IgD-negative memory B cell (primary cell): ENCODE results near the gene KDM4C. TPM values are rescaled to one million over a fixed set of nuclear protein-coding genes. Genes with fewer than 3 reads are reported as not detected.
"Not testable (repeated sequence)": the region's sequence is repeated elsewhere in the genome, so short reads cannot be mapped to it uniquely, and the experiment has no call there.

Source experiments
- H3K27ac Mint-ChIP-seq, 3 donors: one replicate each; pipeline ENCODE4 v1.8.0; 2020 to 2022; ENCODE audit warnings: mild to moderate bottlenecking in 3 of 3, mixed read lengths in 3 of 3, moderate library complexity in 1 of 3
- H3K27me3 Mint-ChIP-seq: one replicate; pipeline ENCODE4 v1.8.0; 2021; ENCODE audit warnings: mixed read lengths
- H3K36me3 Mint-ChIP-seq: one replicate; pipeline ENCODE4 v1.8.0; 2020; ENCODE audit warnings: mild to moderate bottlenecking, mixed read lengths
- H3K4me1 Mint-ChIP-seq, 3 donors: one replicate each; pipeline ENCODE4 v1.8.0; 2020 to 2022; ENCODE audit warnings: mixed read lengths in 3 of 3, mild to moderate bottlenecking in 1 of 3
- H3K4me3 Mint-ChIP-seq, 4 donors: one replicate each; pipeline ENCODE4 v1.8.0; 2020 to 2022; ENCODE audit warnings: mild to moderate bottlenecking in 4 of 4, mixed read lengths in 4 of 4, moderate library complexity in 3 of 4
- H3K9me3 Mint-ChIP-seq, 3 donors: one replicate each; pipeline ENCODE4 v1.8.0; 2020 to 2021; ENCODE audit warnings: mixed read lengths in 3 of 3, mild to moderate bottlenecking in 1 of 3
- polyA plus RNA-seq: library from polyadenylated mRNA; unstranded; fragments of 300-500 nt; fragmentation: Illumina TruSeq; gene quantifications from one replicate; pipeline ENCODE4 v1.2.3, GENCODE V29; 2021

KDM4C gene
- polyA plus RNA-seq, 1 donor from 2014 or later = 31.6 TPM

- Mint-ChIP-seq H3K27me3 (no peaks in the 10 kb centered on the region), H3K36me3 (peaks cover 8% of the 10 kb centered on the region), H3K9me3 (no peaks in the 10 kb centered on the region), H3K27ac (no peak overlapping the region), H3K4me1 (peaks cover 5 to 19% (median 12%) of the 10 kb centered on the region in 3 donors), H3K4me3 (no peak overlapping the region)
These were observed 186.3 kb downstream of the KDM4C start for GRCh38 chr9:6944093-6944551.

GRCh38 chr9:6944896-6945295 is 187.1 kb downstream of the KDM4C start:
- no peak overlapping the region for H3K27ac Mint-ChIP-seq
- peaks cover 5 to 19% (median 12%) of the 10 kb centered on the region in 3 donors for H3K4me1 Mint-ChIP-seq
- H3K36me3 Mint-ChIP-seq = peaks cover 8% of the 10 kb centered on the region
- H3K4me3 Mint-ChIP-seq = no peak overlapping the region
- H3K9me3 Mint-ChIP-seq = no peaks in the 10 kb centered on the region
- H3K27me3 Mint-ChIP-seq = no peaks in the 10 kb centered on the region

GRCh38 chr9:6945816-6946215 is 188.0 kb downstream of the KDM4C start:
- Mint-ChIP-seq H3K27ac (no peak overlapping the region), H3K36me3 (peaks cover 4% of the 10 kb centered on the region), H3K4me3 (no peak overlapping the region), H3K27me3 (no peaks in the 10 kb centered on the region), H3K4me1 (peaks cover 8 to 26% (median 14%) of the 10 kb centered on the region in 3 donors), H3K9me3 (no peaks in the 10 kb centered on the region)

- Mint-ChIP-seq H3K27ac (no peak overlapping the region), H3K36me3 (peaks cover 4% of the 10 kb centered on the region), H3K4me1 (peaks cover 10 to 24% (median 17%) of the 10 kb centered on the region in 3 donors), H3K4me3 (no peak overlapping the region), H3K9me3 (no peaks in the 10 kb centered on the region), H3K27me3 (no peaks in the 10 kb centered on the region)
These were observed 188.9 kb downstream of the KDM4C start for GRCh38 chr9:6946583-6947166.

- H3K4me1 Mint-ChIP-seq = peaks cover 16 to 20% (median 17%) of the 10 kb centered on the region in 3 donors
- H3K36me3 Mint-ChIP-seq, H3K4me3 Mint-ChIP-seq, H3K27ac Mint-ChIP-seq, H3K27me3 Mint-ChIP-seq, H3K9me3 Mint-ChIP-seq: not testable (repeated sequence)
These were observed 191.1 kb downstream of the KDM4C start for GRCh38 chr9:6948921-6949320.

- Mint-ChIP-seq H3K27me3 (no peaks in the 10 kb centered on the region), H3K36me3 (no peaks in the 10 kb centered on the region), H3K4me3 (peak overlapping the region in 1 of 4 donors; percentile 59), H3K9me3 (no peaks in the 10 kb centered on the region), H3K4me1 (peaks cover 28 to 29% (median 29%) of the 10 kb centered on the region in 3 donors), H3K27ac (no peak overlapping the region)
These were observed 197.6 kb downstream of the KDM4C start for GRCh38 chr9:6955251-6955921.

- Mint-ChIP-seq H3K27me3 (no peaks in the 10 kb centered on the region), H3K4me1 (peaks cover 29 to 32% (median 32%) of the 10 kb centered on the region in 3 donors), H3K27ac (no peak overlapping the region), H3K9me3 (no peaks in the 10 kb centered on the region), H3K4me3 (no peak overlapping the region), H3K36me3 (no peaks in the 10 kb centered on the region)
These were observed 199.1 kb downstream of the KDM4C start for GRCh38 chr9:6956879-6957278.

- Mint-ChIP-seq H3K4me3 (no peak overlapping the region), H3K9me3 (no peaks in the 10 kb centered on the region), H3K36me3 (no peaks in the 10 kb centered on the region), H3K27ac (no peak overlapping the region), H3K4me1 (peaks cover 23 to 26% (median 24%) of the 10 kb centered on the region in 3 donors), H3K27me3 (no peaks in the 10 kb centered on the region)
These were observed 201.7 kb downstream of the KDM4C start for GRCh38 chr9:6959270-6960000.

GRCh38 chr9:6960777-6961176 is 203.0 kb downstream of the KDM4C start:
- no peaks in the 10 kb centered on the region for H3K36me3 Mint-ChIP-seq
- H3K27me3 Mint-ChIP-seq = no peaks in the 10 kb centered on the region
- no peak overlapping the region for H3K27ac Mint-ChIP-seq
- no peaks in the 10 kb centered on the region for H3K9me3 Mint-ChIP-seq
- H3K4me3 Mint-ChIP-seq = no peak overlapping the region
- H3K4me1 Mint-ChIP-seq = peaks cover 15 to 16% (median 16%) of the 10 kb centered on the region in 3 donors

- no peak overlapping the region for H3K27ac Mint-ChIP-seq
- H3K4me3 Mint-ChIP-seq = no peak overlapping the region
- H3K4me1 Mint-ChIP-seq = peaks cover 11 to 19% (median 14%) of the 10 kb centered on the region in 3 donors
These were observed 204.2 kb downstream of the KDM4C start for GRCh38 chr9:6961845-6962522.

GRCh38 chr9:6965566-6965965 is 207.8 kb downstream of the KDM4C start:
- no peaks in the 10 kb centered on the region for H3K9me3 Mint-ChIP-seq
- no peaks in the 10 kb centered on the region for H3K27me3 Mint-ChIP-seq
- H3K36me3 Mint-ChIP-seq = no peaks in the 10 kb centered on the region
- H3K4me1 Mint-ChIP-seq = peaks cover 11 to 18% (median 11%) of the 10 kb centered on the region in 3 donors
- H3K4me3 Mint-ChIP-seq = no peak overlapping the region
- H3K27ac Mint-ChIP-seq = no peak overlapping the region

More at GRCh38 chr9:6961845-6962522, 204.2 kb downstream of the KDM4C start:
- Mint-ChIP-seq H3K27me3 (no peaks in the 10 kb centered on the region), H3K9me3 (no peaks in the 10 kb centered on the region), H3K36me3 (no peaks in the 10 kb centered on the region)

GRCh38 chr9:6968271-6968670 is 210.5 kb downstream of the KDM4C start:
- Mint-ChIP-seq H3K4me3 (no peak overlapping the region), H3K9me3 (no peaks in the 10 kb centered on the region), H3K27ac (peak overlapping the region in 1 of 3 donors; percentile 67), H3K36me3 (peaks cover 2% of the 10 kb centered on the region), H3K4me1 (peaks cover 10 to 19% (median 13%) of the 10 kb centered on the region in 3 donors), H3K27me3 (no peaks in the 10 kb centered on the region)

GRCh38 chr9:6969805-6970204 is 212.0 kb downstream of the KDM4C start:
- H3K9me3 Mint-ChIP-seq = no peaks in the 10 kb centered on the region
- no peaks in the 10 kb centered on the region for H3K27me3 Mint-ChIP-seq
- H3K4me1 Mint-ChIP-seq = peaks cover 13 to 20% (median 13%) of the 10 kb centered on the region in 3 donors
- H3K4me3 Mint-ChIP-seq = no peak overlapping the region
- no peak overlapping the region for H3K27ac Mint-ChIP-seq
- H3K36me3 Mint-ChIP-seq = peaks cover 6% of the 10 kb centered on the region

- Mint-ChIP-seq H3K4me3 (no peak overlapping the region), H3K36me3 (peaks cover 7% of the 10 kb centered on the region), H3K4me1 (peaks cover 8 to 16% (median 15%) of the 10 kb centered on the region in 3 donors), H3K27ac (peak overlapping the region in 2 of 3 donors; percentile 46 to 89), H3K27me3 (no peaks in the 10 kb centered on the region), H3K9me3 (no peaks in the 10 kb centered on the region)
These were observed 215.3 kb downstream of the KDM4C start for GRCh38 chr9:6973089-6973488.

- Mint-ChIP-seq H3K36me3 (peaks cover 7% of the 10 kb centered on the region), H3K4me1 (peaks cover 8 to 20% (median 12%) of the 10 kb centered on the region in 3 donors), H3K9me3 (no peaks in the 10 kb centered on the region), H3K4me3 (no peak overlapping the region), H3K27me3 (no peaks in the 10 kb centered on the region), H3K27ac (peak overlapping the region in 2 of 3 donors; percentile 32 to 89)
These were observed 216.0 kb downstream of the KDM4C start for GRCh38 chr9:6973762-6974161.
